Measurements from ENCODE around the gene GP1BA.
A peak's percentile ranks its signal among the peaks of the same experiment; 100 is the strongest.
"Not testable (repeated sequence)": the region's sequence is repeated elsewhere in the genome, so short reads cannot be mapped to it uniquely, and the experiment has no call there.

GP1BA gene

GRCh38 chr17:4901648-4902344 lies 30.3 kb upstream of the GP1BA start:
- DNase-seq (ENCODE audit: low spot score) = peak; percentile 52

- DNase-seq (ENCODE audit: low spot score) = no peak
These were observed 29.5 kb upstream of the GP1BA start for GRCh38 chr17:4902540-4902939.

- DNase-seq (ENCODE audit: low spot score) = peak; percentile 91
These were observed 28.8 kb upstream of the GP1BA start, which contains the start of gene CHRNE for GRCh38 chr17:4903051-4903818. Gene CHRNE, minus strand, starts transcription at chr17:4903098. Its CDS starts 35 bp downstream, at chr17:4903063.

- DNase-seq (ENCODE audit: low spot score) = not testable (repeated sequence)
These were observed 25.4 kb upstream of the GP1BA start for GRCh38 chr17:4906642-4907041.

GRCh38 chr17:4908301-4908700 lies 23.8 kb upstream of the GP1BA start:
- DNase-seq (ENCODE audit: low spot score) = no peak

GRCh38 chr17:4908711-4909496 lies 23.2 kb upstream of the GP1BA start:
- peak; percentile 93 for DNase-seq (ENCODE audit: low spot score)

GRCh38 chr17:4913994-4914393 lies 18.1 kb upstream of the GP1BA start:
- DNase-seq (ENCODE audit: low spot score) = no peak

- DNase-seq (ENCODE audit: low spot score) = not testable (repeated sequence)
These were observed 17.5 kb upstream of the GP1BA start for GRCh38 chr17:4914551-4914950.

GRCh38 chr17:4919511-4920047 lies 12.5 kb upstream of the GP1BA start:
- DNase-seq (ENCODE audit: low spot score) = no peak

GRCh38 chr17:4920351-4921048 lies 11.6 kb upstream of the GP1BA start:
- DNase-seq (ENCODE audit: low spot score) = no peak

GRCh38 chr17:4921320-4921719 lies 10.8 kb upstream of the GP1BA start:
- no peak for DNase-seq (ENCODE audit: low spot score)

GRCh38 chr17:4926577-4927335 lies 5.3 kb upstream of the GP1BA start:
- not testable (repeated sequence) for DNase-seq (ENCODE audit: low spot score)

GRCh38 chr17:4928881-4929280 lies 3.2 kb upstream of the GP1BA start:
- no peak for DNase-seq (ENCODE audit: low spot score)

- no peak for DNase-seq (ENCODE audit: low spot score)
These were observed 679 bp downstream of the GP1BA start for GRCh38 chr17:4932756-4933155.

- no peak for DNase-seq (ENCODE audit: low spot score)
These were observed 1.6 kb downstream of the GP1BA start for GRCh38 chr17:4933646-4934045.

GRCh38 chr17:4934173-4934979 lies 2.3 kb downstream of the GP1BA start:
- no peak for DNase-seq (ENCODE audit: low spot score)

GRCh38 chr17:4935650-4936049 lies 3.6 kb downstream of the GP1BA start:
- no peak for DNase-seq (ENCODE audit: low spot score)

GRCh38 chr17:4936436-4936835 lies 4.4 kb downstream of the GP1BA start:
- no peak for DNase-seq (ENCODE audit: low spot score)

GRCh38 chr17:4937553-4937952 lies 5.5 kb downstream of the GP1BA start:
- no peak for DNase-seq (ENCODE audit: low spot score)

- no peak for DNase-seq (ENCODE audit: low spot score)
These were observed 6.0 kb downstream of the GP1BA start for GRCh38 chr17:4938069-4938491.
